Stomach (tissue), 4 donors: Measurements from ENCODE around the gene PPP1R13B.

Source experiments
- EP300 ChIP-seq: sonication (generic); formaldehyde crosslinking; IDR thresholded peaks from one replicate; pipeline ENCODE4 v1.6.1; 2017; ENCODE audit warnings: antibody characterized with exemption
- POLR2A ChIP-seq, 4 donors: fragments of 450-650 bp; IDR thresholded peaks; one replicate each; pipeline ENCODE4 v1.6.1; 2016; ENCODE audit warnings: antibody characterized with exemption in 4 of 4, control low read depth in 2 of 4, mild to moderate bottlenecking in 1 of 4, moderate library complexity in 1 of 4
- TF ChIP-seq, protein P1 (sequence below), 7 experiments: fragments of 450-650 bp in 4 of 7; fragments of 200-600 bp in 3 of 7; sonication (generic) in 3 of 7; IDR thresholded peaks; one replicate each; pipeline ENCODE4 v1.5.1; 2016 to 2019; ENCODE audit warnings: antibody characterized with exemption in 7 of 7, control low read depth in 2 of 7, mild to moderate bottlenecking in 1 of 7

DNA sequence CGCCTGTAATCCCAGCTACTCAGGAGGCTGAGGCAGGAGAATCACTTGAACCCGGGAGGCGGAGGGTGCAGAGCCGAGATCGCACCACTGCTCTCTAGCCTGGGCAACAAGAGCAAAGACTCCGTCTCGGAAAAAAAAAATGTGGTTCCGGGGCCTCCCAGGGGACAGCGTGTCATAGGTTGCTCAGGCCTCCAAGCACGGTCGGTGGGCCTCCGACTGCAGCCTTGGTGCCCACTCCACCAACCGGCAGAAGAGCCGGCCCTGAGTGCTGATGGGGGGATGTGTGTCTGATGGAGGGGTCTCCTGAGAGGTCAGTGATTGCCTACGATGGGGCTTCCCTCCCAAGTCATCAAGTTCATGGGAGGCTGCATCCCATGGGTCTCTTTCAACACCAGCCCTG, 115.9 kb downstream of the PPP1R13B start:
- TF ChIP-seq, protein P1, sequence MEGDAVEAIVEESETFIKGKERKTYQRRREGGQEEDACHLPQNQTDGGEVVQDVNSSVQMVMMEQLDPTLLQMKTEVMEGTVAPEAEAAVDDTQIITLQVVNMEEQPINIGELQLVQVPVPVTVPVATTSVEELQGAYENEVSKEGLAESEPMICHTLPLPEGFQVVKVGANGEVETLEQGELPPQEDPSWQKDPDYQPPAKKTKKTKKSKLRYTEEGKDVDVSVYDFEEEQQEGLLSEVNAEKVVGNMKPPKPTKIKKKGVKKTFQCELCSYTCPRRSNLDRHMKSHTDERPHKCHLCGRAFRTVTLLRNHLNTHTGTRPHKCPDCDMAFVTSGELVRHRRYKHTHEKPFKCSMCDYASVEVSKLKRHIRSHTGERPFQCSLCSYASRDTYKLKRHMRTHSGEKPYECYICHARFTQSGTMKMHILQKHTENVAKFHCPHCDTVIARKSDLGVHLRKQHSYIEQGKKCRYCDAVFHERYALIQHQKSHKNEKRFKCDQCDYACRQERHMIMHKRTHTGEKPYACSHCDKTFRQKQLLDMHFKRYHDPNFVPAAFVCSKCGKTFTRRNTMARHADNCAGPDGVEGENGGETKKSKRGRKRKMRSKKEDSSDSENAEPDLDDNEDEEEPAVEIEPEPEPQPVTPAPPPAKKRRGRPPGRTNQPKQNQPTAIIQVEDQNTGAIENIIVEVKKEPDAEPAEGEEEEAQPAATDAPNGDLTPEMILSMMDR (IDR thresholded peaks at IDR 0.05) = no peak
- no peak for TF ChIP-seq POLR2A (IDR thresholded peaks at IDR 0.05)
- no peak for TF ChIP-seq EP300
